ENCODE data around the gene ELP1.

DNA sequence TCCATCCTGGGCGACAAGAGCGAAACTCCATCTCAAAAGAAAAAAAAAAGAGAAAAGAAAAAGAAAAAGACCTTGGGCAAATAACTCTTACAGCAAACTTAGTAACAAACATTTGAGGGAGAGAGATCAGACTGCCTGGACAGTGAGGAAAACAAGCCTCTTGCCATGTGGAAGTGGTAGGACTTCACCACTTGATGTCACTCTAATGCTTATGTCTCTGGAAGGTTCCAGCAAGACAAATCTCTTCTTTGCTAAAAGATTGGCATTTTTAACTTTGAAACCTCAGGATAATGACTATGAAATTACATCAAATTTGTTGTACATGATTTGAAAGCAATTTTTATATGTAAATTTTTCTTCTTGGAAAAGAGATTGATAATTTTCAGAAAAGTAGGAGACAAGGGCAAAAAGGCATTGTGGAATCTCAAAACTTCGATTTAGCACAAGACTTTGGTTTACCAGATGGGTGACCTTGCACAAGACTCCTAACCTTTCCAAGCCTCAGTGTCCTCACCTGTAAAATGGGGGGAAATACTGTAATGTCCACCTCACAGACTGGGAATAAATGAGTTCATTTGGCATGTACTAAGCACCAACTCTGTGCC is 83.5 kb downstream of the ELP1 start:
- TF ChIP-seq, protein P1, sequence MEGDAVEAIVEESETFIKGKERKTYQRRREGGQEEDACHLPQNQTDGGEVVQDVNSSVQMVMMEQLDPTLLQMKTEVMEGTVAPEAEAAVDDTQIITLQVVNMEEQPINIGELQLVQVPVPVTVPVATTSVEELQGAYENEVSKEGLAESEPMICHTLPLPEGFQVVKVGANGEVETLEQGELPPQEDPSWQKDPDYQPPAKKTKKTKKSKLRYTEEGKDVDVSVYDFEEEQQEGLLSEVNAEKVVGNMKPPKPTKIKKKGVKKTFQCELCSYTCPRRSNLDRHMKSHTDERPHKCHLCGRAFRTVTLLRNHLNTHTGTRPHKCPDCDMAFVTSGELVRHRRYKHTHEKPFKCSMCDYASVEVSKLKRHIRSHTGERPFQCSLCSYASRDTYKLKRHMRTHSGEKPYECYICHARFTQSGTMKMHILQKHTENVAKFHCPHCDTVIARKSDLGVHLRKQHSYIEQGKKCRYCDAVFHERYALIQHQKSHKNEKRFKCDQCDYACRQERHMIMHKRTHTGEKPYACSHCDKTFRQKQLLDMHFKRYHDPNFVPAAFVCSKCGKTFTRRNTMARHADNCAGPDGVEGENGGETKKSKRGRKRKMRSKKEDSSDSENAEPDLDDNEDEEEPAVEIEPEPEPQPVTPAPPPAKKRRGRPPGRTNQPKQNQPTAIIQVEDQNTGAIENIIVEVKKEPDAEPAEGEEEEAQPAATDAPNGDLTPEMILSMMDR (IDR thresholded peaks at IDR 0.05): no peak
- no peak for TF ChIP-seq POLR2A (IDR thresholded peaks at IDR 0.05)
